ENCODE measurements around the gene ME2. TPM values are rescaled to one million over a fixed set of nuclear protein-coding genes. Genes with fewer than 3 reads are reported as not detected.

ME2 gene
- total RNA-seq, 4 donors from 2014 or later, result 32.6 to 55.8 (median 48.0) TPM

DNA sequence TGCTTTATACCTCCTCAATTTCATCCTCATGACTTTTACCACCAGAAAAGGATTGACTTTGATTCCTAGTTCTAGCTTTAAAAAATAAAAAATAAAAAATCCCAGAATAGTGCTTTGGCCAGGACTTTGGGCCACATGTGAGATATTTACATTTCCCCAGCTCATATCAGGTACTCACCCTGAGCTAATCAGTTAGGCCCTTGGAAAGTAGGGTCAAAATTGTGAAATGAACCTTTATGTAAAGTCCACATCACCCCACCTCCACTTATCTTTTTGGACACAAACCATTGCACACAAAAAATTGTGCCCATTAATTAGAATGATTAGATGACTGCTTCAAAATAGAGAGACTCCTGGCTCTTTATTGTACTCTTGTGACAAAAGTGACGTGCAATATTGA, 17.2 kb downstream of the ME2 start:
- no peaks in the 10 kb centered on the region for H3K9me3 ChIP-seq
- no peak for TF ChIP-seq POLR2A (IDR thresholded peaks at IDR 0.05)
- TF ChIP-seq, protein P1, sequence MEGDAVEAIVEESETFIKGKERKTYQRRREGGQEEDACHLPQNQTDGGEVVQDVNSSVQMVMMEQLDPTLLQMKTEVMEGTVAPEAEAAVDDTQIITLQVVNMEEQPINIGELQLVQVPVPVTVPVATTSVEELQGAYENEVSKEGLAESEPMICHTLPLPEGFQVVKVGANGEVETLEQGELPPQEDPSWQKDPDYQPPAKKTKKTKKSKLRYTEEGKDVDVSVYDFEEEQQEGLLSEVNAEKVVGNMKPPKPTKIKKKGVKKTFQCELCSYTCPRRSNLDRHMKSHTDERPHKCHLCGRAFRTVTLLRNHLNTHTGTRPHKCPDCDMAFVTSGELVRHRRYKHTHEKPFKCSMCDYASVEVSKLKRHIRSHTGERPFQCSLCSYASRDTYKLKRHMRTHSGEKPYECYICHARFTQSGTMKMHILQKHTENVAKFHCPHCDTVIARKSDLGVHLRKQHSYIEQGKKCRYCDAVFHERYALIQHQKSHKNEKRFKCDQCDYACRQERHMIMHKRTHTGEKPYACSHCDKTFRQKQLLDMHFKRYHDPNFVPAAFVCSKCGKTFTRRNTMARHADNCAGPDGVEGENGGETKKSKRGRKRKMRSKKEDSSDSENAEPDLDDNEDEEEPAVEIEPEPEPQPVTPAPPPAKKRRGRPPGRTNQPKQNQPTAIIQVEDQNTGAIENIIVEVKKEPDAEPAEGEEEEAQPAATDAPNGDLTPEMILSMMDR (IDR thresholded peaks at IDR 0.05), result no peak
- TF ChIP-seq EP300 (IDR thresholded peaks at IDR 0.05), result no peak
- H3K27ac ChIP-seq, result no peak overlapping the region
- 65 to 81% methylated on average over 1 of the region's 1 CpG for WGBS, 2 donors
- peaks cover 0 to 32% (median 8%) of the 10 kb centered on the region in 3 donors for H3K36me3 ChIP-seq
- no peak overlapping the region for H3K4me3 ChIP-seq
- no peaks in the 10 kb centered on the region for H3K4me1 ChIP-seq
- DNase-seq (ENCODE audit: low spot score in 2 of 2), result no peak
- H3K27me3 ChIP-seq, result no peaks in the 10 kb centered on the region

DNA sequence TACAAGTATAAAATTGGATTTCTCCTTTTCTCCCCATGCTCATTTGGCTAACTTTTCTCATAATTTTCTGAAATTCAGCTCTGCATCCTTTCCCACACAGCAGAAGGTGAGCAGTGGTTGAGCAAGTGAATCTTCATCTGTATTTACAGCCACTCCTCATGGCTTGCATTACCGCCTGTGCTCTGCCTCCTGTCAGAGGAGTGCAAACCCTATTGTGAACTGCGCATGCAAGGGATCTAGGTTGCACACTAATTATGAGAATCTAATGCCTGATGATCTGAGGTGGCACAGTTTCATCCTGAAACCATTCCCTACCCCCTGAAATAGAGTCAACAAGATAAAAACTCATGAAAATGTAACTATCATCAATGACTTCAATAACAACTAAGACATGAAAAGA, 20.0 kb downstream of the ME2 start:
- no peaks in the 10 kb centered on the region for H3K27me3 ChIP-seq
- no peak overlapping the region for H3K4me3 ChIP-seq
- H3K36me3 ChIP-seq, result peaks cover 0 to 32% (median 8%) of the 10 kb centered on the region in 3 donors
- WGBS, 2 donors, result 97 to 99% methylated on average over 2 of the region's 2 CpGs
- no peak for TF ChIP-seq POLR2A (IDR thresholded peaks at IDR 0.05)
- TF ChIP-seq, protein P1 (IDR thresholded peaks at IDR 0.05), result no peak
- no peak for TF ChIP-seq EP300 (IDR thresholded peaks at IDR 0.05)
- no peak overlapping the region for H3K27ac ChIP-seq
- no peaks in the 10 kb centered on the region for H3K9me3 ChIP-seq
- no peak for DNase-seq (ENCODE audit: low spot score in 2 of 2)
- no peaks in the 10 kb centered on the region for H3K4me1 ChIP-seq

DNA sequence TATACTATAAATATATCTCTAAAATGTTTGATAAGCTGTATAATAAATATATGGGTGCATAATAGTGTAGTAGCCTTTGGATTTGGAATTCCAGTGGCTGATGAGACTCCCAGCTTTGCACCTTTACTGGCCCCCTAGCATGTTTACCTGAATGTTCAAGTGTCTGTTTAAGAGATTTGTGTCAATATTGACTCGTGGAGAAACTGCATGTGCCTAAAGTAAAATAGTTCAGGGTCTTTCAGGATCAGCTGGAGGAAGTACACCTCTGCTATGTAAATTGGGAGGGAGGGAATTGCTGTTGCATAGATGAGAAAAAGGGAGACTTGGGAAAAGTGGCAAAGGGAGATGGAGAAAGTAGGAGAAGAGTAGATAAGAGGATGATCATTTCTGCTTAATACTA, 23.9 kb downstream of the ME2 start:
- no peak for DNase-seq (ENCODE audit: low spot score in 2 of 2)
- H3K4me1 ChIP-seq, result no peaks in the 10 kb centered on the region
- no peaks in the 10 kb centered on the region for H3K27me3 ChIP-seq
- peaks cover 0 to 11% (median 0%) of the 10 kb centered on the region in 4 donors for H3K9me3 ChIP-seq
- no peak overlapping the region for H3K27ac ChIP-seq
- TF ChIP-seq POLR2A (IDR thresholded peaks at IDR 0.05) (no peak), EP300 (IDR thresholded peaks at IDR 0.05) (no peak)
- TF ChIP-seq, protein P1 (IDR thresholded peaks at IDR 0.05), result no peak
- peaks cover 0 to 39% (median 8%) of the 10 kb centered on the region in 3 donors for H3K36me3 ChIP-seq
- no peak overlapping the region for H3K4me3 ChIP-seq
- 58 to 63% methylated on average over 1 of the region's 1 CpG for WGBS, 2 donors

DNA sequence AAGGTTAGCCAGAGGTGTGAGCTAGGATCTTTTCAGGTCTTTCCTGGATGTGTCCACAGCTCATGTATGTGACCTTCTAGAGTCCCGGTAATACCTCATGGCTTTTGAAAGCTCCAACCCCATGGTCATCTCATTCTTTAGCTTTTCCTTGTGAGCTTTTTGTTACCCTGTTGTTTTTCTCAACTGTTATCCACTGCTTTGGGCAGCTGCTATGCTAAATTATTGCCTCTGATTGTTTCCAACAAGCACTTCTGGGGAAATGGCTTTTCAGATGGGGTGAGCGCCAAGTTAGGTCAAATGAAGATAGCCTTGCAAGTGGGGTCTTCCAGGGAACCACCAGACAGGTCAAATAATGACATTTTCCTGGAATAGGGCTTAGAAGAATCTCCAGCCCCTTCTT, 27.9 kb downstream of the ME2 start:
- TF ChIP-seq POLR2A (IDR thresholded peaks at IDR 0.05) (no peak), EP300 (IDR thresholded peaks at IDR 0.05) (no peak)
- TF ChIP-seq, protein P1 (IDR thresholded peaks at IDR 0.05), result no peak
- Histone ChIP-seq H3K27ac (no peak overlapping the region), H3K27me3 (no peaks in the 10 kb centered on the region), H3K4me1 (no peaks in the 10 kb centered on the region), H3K36me3 (peaks cover 0 to 48% (median 0%) of the 10 kb centered on the region in 3 donors), H3K4me3 (no peak overlapping the region), H3K9me3 (peaks cover 0 to 11% (median 0%) of the 10 kb centered on the region in 4 donors)
- WGBS, 2 donors, result 98% methylated on average over 2 of the region's 2 CpGs
- DNase-seq (ENCODE audit: low spot score in 2 of 2), result no peak

DNA sequence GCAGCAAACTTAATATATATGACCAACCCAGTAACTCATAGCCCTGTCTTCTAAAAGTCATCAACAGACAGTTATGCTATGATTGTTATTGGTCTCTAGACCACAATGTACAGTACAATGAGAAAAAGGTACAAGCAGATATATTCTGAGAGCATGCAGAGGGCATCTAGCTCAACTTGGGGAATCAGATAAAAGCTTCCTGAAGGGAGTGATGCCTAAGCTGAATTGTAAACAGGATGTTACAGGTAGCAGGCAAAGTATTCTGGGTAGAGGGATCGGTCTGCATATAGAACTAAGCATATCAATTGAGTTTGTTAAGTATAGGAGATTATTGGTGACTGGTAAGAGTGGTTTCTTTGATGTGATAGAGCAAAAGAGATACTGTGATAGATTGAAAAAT, 30.3 kb downstream of the ME2 start:
- H3K36me3 ChIP-seq, result peaks cover 0 to 69% (median 0%) of the 10 kb centered on the region in 3 donors
- H3K27me3 ChIP-seq, result no peaks in the 10 kb centered on the region
- peaks cover 0 to 11% (median 0%) of the 10 kb centered on the region in 4 donors for H3K9me3 ChIP-seq
- DNase-seq (ENCODE audit: low spot score in 2 of 2), result no peak
- no peak overlapping the region for H3K4me3 ChIP-seq
- no peak for TF ChIP-seq POLR2A (IDR thresholded peaks at IDR 0.05)
- TF ChIP-seq, protein P1 (IDR thresholded peaks at IDR 0.05), result no peak
- TF ChIP-seq EP300 (IDR thresholded peaks at IDR 0.05), result no peak
- WGBS, 2 donors, result 100% methylated on average over 1 of the region's 1 CpG
- no peaks in the 10 kb centered on the region for H3K4me1 ChIP-seq
- H3K27ac ChIP-seq, result no peak overlapping the region

All from tibial nerve (tissue), 4 donors.